ENCODE data around the gene UFSP1.

- TF ChIP-seq TAF1 (IDR thresholded peaks at IDR 0.05; ENCODE audit: borderline replicate concordance, low read depth, low read length) (no peak), POLR2A (IDR thresholded peaks at IDR 0.05; ENCODE audit: low read depth, low read length) (no peak), POLR2AphosphoS5 (IDR thresholded peaks at IDR 0.05; ENCODE audit: low read depth, low read length) (no peak)
Observed at GRCh38 chr7:100892364-100893317, 3.1 kb upstream of the UFSP1 start.

Data from GM12892 (cell line).